Measurements from ENCODE around the gene STK32C.

The STK32C gene

DNA sequence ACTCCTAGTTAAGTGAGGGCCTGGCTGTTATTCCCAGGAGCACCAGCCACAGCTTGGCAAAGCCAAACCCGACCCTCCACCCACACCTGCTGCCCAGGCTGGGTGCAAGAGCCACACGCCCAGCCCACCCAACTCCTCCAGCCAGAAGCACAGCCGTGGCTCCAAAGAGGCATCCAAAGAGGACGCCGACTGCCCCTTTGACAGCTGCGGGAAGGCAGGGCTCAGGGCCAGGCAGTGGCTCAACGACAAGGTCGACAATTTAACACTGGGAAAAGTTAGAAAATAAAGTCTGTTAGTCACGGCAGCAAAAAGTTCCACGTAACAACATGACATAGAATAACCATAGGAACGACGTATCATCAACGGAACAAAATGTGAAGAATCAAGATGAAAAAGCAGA is 66.7 kb downstream of the STK32C start:
- TF ChIP-seq, protein P1, sequence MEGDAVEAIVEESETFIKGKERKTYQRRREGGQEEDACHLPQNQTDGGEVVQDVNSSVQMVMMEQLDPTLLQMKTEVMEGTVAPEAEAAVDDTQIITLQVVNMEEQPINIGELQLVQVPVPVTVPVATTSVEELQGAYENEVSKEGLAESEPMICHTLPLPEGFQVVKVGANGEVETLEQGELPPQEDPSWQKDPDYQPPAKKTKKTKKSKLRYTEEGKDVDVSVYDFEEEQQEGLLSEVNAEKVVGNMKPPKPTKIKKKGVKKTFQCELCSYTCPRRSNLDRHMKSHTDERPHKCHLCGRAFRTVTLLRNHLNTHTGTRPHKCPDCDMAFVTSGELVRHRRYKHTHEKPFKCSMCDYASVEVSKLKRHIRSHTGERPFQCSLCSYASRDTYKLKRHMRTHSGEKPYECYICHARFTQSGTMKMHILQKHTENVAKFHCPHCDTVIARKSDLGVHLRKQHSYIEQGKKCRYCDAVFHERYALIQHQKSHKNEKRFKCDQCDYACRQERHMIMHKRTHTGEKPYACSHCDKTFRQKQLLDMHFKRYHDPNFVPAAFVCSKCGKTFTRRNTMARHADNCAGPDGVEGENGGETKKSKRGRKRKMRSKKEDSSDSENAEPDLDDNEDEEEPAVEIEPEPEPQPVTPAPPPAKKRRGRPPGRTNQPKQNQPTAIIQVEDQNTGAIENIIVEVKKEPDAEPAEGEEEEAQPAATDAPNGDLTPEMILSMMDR (conservative IDR thresholded peaks at IDR 0.05; ENCODE audit: low read depth, low read length): no peak
- DNase-seq (ENCODE audit: low read depth): no peak
- no peak overlapping the region for H3K4me3 ChIP-seq (ENCODE audit: low read length)

DNA sequence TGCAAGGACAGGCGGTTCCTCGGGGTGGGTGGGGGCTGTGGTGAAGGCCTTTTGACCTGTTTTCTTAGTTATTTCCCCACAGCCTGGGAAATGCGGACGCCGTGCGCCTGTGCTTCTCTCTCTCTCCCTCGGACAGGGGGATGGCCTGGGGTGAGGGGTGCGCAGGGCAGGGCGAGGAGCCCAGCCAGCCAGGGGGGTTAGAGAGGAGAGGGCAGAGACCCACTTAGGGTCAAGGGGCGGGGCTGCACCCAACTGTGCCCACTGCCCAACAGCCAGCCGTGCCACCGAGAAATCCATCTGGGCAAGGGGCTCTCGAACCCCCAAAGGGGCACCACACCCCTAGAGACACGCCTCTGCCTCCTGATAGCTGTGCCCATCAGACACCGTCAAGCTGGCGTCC is 67.2 kb downstream of the STK32C start:
- no peak for DNase-seq (ENCODE audit: low read depth)
- TF ChIP-seq, protein P1 (conservative IDR thresholded peaks at IDR 0.05; ENCODE audit: low read depth, low read length): no peak
- H3K4me3 ChIP-seq (ENCODE audit: low read length): no peak overlapping the region

DNA sequence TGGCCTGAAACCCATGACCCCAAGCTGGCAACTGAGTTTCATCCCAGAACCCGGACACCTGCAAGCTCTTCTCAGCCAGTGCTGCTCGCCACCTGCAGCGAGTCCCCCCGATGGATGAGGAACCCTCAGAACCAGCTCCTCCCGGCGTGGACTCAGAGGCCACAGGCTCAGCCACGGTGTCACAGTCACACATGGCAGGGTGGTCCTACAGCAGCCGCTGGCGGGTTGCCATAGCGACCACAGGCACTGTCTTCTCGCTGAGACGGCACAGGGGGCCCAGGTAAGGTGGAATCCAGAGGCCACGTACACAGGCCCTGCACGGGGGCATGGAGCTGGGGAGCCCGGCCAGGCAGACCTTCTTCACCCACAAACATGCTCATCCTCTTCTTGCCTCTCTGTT is 67.6 kb downstream of the STK32C start:
- H3K4me3 ChIP-seq (ENCODE audit: low read length): no peak overlapping the region
- TF ChIP-seq, protein P1 (conservative IDR thresholded peaks at IDR 0.05; ENCODE audit: low read depth, low read length): no peak
- DNase-seq (ENCODE audit: low read depth): no peak

GRCh38 chr10:132239126-132240031 is 68.4 kb downstream of the STK32C start:
- DNase-seq (ENCODE audit: low read depth): no peak
- TF ChIP-seq, protein P1 (conservative IDR thresholded peaks at IDR 0.05; ENCODE audit: low read depth, low read length): no peak
- no peak overlapping the region for H3K4me3 ChIP-seq (ENCODE audit: low read length)

DNA sequence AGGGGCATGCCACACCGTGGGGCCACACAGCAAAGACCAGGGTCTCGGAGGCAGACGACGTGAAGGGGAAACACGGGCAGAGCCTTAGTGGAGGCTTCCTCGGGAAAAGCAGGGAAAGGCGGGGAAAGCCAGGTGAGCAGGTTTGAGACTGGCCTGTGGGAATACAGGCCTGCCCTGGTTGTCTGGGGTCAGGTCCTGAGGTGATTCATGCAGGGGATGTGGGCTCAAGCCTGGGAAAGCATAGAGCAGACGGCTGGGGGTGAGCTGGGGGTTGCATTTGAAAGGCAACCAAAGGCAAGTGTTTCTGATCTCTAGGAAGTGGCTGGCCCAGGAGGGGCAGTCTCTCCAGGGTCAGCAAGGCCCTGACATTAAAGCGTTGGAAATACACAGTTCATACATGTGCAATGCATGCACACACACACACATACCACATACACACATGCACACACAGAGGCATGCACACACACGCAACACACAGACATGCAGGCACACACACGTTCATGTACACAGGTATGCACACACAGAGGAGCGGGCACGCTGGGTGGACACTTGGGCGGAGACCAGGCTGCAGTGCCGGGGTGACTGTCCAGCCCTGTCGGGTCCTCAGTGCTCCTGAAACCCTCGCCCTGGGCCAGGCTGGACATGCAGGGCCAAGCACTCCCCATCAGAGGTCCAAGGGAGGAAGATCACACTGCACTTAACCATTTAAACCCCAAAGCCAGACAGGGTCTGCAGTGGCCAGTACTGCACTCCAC is 69.2 kb downstream of the STK32C start:
- no peak overlapping the region for H3K4me3 ChIP-seq (ENCODE audit: low read length)
- DNase-seq (ENCODE audit: low read depth): no peak
- TF ChIP-seq, protein P1 (conservative IDR thresholded peaks at IDR 0.05; ENCODE audit: low read depth, low read length): no peak

GRCh38 chr10:132237871-132238270 is 69.9 kb downstream of the STK32C start:
- H3K4me3 ChIP-seq (ENCODE audit: low read length): no peak overlapping the region
- TF ChIP-seq, protein P1 (conservative IDR thresholded peaks at IDR 0.05; ENCODE audit: low read depth, low read length): no peak
- DNase-seq (ENCODE audit: low read depth): no peak

Data from retinal pigment epithelial cell (primary cell).